ENCODE results near the gene ACACA. TPM values are rescaled to one million over a fixed set of nuclear protein-coding genes. Genes with fewer than 3 reads are reported as not detected.

Gene ACACA
- total and polyA plus RNA-seq, 2 experiments from 2014 or later: 59.6 to 164 TPM

DNA sequence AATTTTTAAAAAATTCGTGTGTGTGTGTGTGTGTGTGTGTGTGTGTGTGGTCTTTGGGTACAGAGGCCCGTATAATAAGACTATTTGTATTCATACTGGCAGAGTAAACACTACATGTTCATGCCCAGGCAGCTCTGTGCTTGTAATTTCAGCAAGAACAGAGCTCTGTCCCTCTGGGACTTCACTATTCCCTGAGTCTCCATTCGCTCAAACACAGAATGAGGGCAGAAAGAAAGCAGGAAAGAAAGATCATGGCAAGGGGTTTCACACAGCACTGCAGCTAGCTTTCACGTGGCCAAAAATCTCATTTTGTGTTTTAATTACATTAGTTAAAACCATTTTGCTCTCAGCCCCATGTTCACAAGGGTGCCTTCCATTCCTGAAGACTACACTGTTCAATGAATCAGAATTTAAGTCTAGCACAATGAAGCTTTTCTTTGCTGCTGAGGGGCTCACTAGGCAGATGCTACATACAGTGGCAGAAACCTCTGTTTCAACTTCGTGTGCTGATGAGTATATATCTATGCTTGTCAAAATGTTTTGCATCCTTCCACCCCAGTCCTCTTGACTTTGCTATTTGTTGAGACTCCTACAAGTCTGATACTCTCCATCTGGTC, 229.3 kb downstream of the ACACA start (continued):
- TF ChIP-seq ZNF114 (CRISPR knock-in tag; IDR thresholded peaks at IDR 0.05): no peak
- no peak for TF ChIP-seq EZH2phosphoT487 (IDR thresholded peaks at IDR 0.05; ENCODE audit: unreplicated experiment)
- TF ChIP-seq, protein P1, sequence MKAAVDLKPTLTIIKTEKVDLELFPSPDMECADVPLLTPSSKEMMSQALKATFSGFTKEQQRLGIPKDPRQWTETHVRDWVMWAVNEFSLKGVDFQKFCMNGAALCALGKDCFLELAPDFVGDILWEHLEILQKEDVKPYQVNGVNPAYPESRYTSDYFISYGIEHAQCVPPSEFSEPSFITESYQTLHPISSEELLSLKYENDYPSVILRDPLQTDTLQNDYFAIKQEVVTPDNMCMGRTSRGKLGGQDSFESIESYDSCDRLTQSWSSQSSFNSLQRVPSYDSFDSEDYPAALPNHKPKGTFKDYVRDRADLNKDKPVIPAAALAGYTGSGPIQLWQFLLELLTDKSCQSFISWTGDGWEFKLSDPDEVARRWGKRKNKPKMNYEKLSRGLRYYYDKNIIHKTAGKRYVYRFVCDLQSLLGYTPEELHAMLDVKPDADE (IDR thresholded peaks at IDR 0.05): no peak

DNA sequence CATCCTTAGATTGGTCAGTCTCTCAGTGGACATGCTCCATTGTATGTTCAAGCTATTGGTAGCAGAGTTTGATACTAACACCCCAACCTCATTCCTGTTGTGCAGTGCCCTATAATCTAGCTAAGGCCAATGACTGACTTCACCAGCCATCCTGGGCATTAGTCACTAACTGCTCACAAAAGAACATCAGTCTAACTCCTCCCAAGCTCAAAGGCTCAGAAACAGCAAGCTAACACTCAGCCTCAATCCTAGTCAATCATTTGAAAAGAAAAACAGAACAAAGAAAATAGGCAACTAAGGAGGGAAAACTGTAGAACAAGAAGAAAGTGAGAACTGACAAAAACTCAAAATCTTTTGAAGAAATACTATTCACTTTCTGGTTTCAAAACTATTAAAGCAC, 229.9 kb downstream of the ACACA start:
- DNase-seq (ENCODE audit: low spot score) (no peak), ATAC-seq (no peak)
- Mint-ChIP-seq H3K36me3 (ENCODE audit: low read depth) (peaks cover 27% of the 10 kb centered on the region; the same call in 2 of the 3 replicates), H3K4me1 (peaks cover 21% of the 10 kb centered on the region), H3K27ac (no peak overlapping the region), H3K4me3 (no peak overlapping the region), H3K9me3 (no peaks in the 10 kb centered on the region), H3K27me3 (ENCODE audit: insufficient read depth, low read depth, poor library complexity) (peaks cover 2% of the 10 kb centered on the region)
- H3K4me1 ChIP-seq (ENCODE audit: insufficient read depth): peaks cover 19% of the 10 kb centered on the region
- H2AFZ ChIP-seq: no peak overlapping the region
- H3K27ac ChIP-seq (ENCODE audit: low read depth): peak overlapping the region; percentile 42; the same call in 1 of the 2 replicates
- no peaks in the 10 kb centered on the region for H3K27me3 ChIP-seq (ENCODE audit: insufficient read depth)
- H3K79me2 ChIP-seq (replicated peaks; ENCODE audit: insufficient read depth): no peaks in the 10 kb centered on the region
- H3F3A ChIP-seq (replicated peaks; ENCODE audit: low read depth): peaks cover 6% of the 10 kb centered on the region; the same call in 1 of the 2 replicates
- H3K36me3 ChIP-seq (ENCODE audit: insufficient read depth): peaks cover 24% of the 10 kb centered on the region; the same call in 1 of the 2 replicates
- no peaks in the 10 kb centered on the region for H3K9me2 ChIP-seq (ENCODE audit: insufficient read depth)
- no peak overlapping the region for H3K4me3 ChIP-seq
- no peak overlapping the region for H3K4me2 ChIP-seq
- no peaks in the 10 kb centered on the region for H4K20me1 ChIP-seq (replicated peaks; ENCODE audit: insufficient read depth)
- no peak for TF ChIP-seq ZNF462 (CRISPR knock-in tag; IDR thresholded peaks at IDR 0.05)
- no peak for TF ChIP-seq CREB1 (CRISPR knock-in tag; IDR thresholded peaks at IDR 0.05; ENCODE audit: low read depth)
- TF ChIP-seq STAT1 (IDR thresholded peaks at IDR 0.05; ENCODE audit: unreplicated experiment): no peak
- no peak for TF ChIP-seq NANOG (IDR thresholded peaks at IDR 0.05; ENCODE audit: borderline replicate concordance)
- TF ChIP-seq ZNF331 (CRISPR knock-in tag; IDR thresholded peaks at IDR 0.05; ENCODE audit: low read depth): no peak
- no peak for TF ChIP-seq EZH2phosphoT487 (IDR thresholded peaks at IDR 0.05; ENCODE audit: unreplicated experiment)
- TF ChIP-seq, protein P2, sequence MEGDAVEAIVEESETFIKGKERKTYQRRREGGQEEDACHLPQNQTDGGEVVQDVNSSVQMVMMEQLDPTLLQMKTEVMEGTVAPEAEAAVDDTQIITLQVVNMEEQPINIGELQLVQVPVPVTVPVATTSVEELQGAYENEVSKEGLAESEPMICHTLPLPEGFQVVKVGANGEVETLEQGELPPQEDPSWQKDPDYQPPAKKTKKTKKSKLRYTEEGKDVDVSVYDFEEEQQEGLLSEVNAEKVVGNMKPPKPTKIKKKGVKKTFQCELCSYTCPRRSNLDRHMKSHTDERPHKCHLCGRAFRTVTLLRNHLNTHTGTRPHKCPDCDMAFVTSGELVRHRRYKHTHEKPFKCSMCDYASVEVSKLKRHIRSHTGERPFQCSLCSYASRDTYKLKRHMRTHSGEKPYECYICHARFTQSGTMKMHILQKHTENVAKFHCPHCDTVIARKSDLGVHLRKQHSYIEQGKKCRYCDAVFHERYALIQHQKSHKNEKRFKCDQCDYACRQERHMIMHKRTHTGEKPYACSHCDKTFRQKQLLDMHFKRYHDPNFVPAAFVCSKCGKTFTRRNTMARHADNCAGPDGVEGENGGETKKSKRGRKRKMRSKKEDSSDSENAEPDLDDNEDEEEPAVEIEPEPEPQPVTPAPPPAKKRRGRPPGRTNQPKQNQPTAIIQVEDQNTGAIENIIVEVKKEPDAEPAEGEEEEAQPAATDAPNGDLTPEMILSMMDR (conservative IDR thresholded peaks at IDR 0.05; ENCODE audit: low read depth in 2 of 2): no peak
- TF ChIP-seq EZH2 (IDR thresholded peaks at IDR 0.05; ENCODE audit: low read depth, unreplicated experiment): no peak
- no peak for TF ChIP-seq REST (IDR thresholded peaks at IDR 0.05; ENCODE audit: unreplicated experiment)
- TF ChIP-seq POLR2AphosphoS5 (IDR thresholded peaks at IDR 0.05; ENCODE audit: low read depth): no peak

Measured in GM23338 (cell line).